Smooth muscle cell (in vitro differentiated cells): ENCODE results near the gene PTPRD. TPM values are rescaled to one million over a fixed set of nuclear protein-coding genes. Genes with fewer than 3 reads are reported as not detected.
A peak's percentile ranks its signal among the peaks of the same experiment; 100 is the strongest.

Experiments used
- DNase-seq: peaks from one replicate; lab custom pipeline; 2025; ENCODE audit not compliant: unreplicated experiment; lab: John Stamatoyannopoulos, UW
- H2AFZ ChIP-seq: fragments of 200-600 bp; sonication (generic); 2 replicates; pipeline ENCODE4 v1.6.0; 2016; ENCODE audit warnings: antibody characterized with exemption, low read depth, mild to moderate bottlenecking
- H3F3A ChIP-seq: fragments of 200-600 bp; sonication (generic); 2 replicates; pipeline ENCODE4 v1.6.0; 2017; ENCODE audit warnings: antibody characterized with exemption, low read depth
- H3K27ac ChIP-seq: fragments of 200-600 bp; sonication (generic); 2 replicates; pipeline ENCODE4 v1.5.1; 2016; ENCODE audit warnings: low read depth, mild to moderate bottlenecking
- H3K27me3 ChIP-seq: fragments of 200-600 bp; sonication (generic); 2 replicates; pipeline ENCODE4 v1.6.1; 2016; ENCODE audit warnings: low read depth, mild to moderate bottlenecking
- H3K36me3 ChIP-seq: fragments of 200-600 bp; sonication (generic); 2 replicates; pipeline ENCODE4 v1.5.1; 2016; ENCODE audit warnings: low read depth
- H3K4me1 ChIP-seq: fragments of 200-600 bp; sonication (generic); 2 replicates; pipeline ENCODE4 v1.5.1; 2016; ENCODE audit warnings: low read depth
- H3K4me2 ChIP-seq: fragments of 200-600 bp; sonication (generic); 2 replicates; pipeline ENCODE4 v1.6.0; 2016; ENCODE audit warnings: mild to moderate bottlenecking
- H3K4me3 ChIP-seq: fragments of 200-600 bp; sonication (generic); 2 replicates; pipeline ENCODE4 v1.5.1; 2016; ENCODE audit warnings: mild to moderate bottlenecking
- H3K79me2 ChIP-seq: fragments of 200-600 bp; sonication (generic); 2 replicates; pipeline ENCODE4 v1.6.0; 2016; ENCODE audit warnings: low read depth, mild to moderate bottlenecking
- H3K9ac ChIP-seq: fragments of 200-600 bp; sonication (generic); 2 replicates; pipeline ENCODE4 v1.6.0; 2016; ENCODE audit warnings: low read depth
- H3K9me3 ChIP-seq: fragments of 200-600 bp; sonication (generic); replicated peaks from 2 replicates; pipeline ENCODE4 v1.5.1; 2016; ENCODE audit warnings: low read depth
- H4K20me1 ChIP-seq: fragments of 200-600 bp; sonication (generic); 2 replicates; pipeline ENCODE4 v1.6.0; 2016; ENCODE audit warnings: low read depth
- WGBS: methylation state at CpG from one replicate; pipeline ENCODE4 v1.1.7; 2016; ENCODE audit warnings: low lambda C conversion rate; 5-methylcytosine and 5-hydroxymethylcytosine counted together
- polyA plus RNA-seq: library from polyadenylated mRNA; unstranded; fragments of >200 nt; fragmentation: Nextera tagmentation; extraction: Ambion mirVana; gene quantifications from 2 replicates; pipeline ENCODE4 v1.2.1, GENCODE V29; 2016
- total RNA-seq: library from RNA; depleted of rRNA; stranded (reverse); fragments of >200 nt; gene quantifications from 2 replicates; pipeline ENCODE4 v1.2.3, GENCODE V29; 2014
- TF ChIP-seq, protein P1 (sequence below): fragments of 200-600 bp; sonication (generic); IDR thresholded peaks from 2 replicates; pipeline ENCODE4 v1.5.1; 2017; ENCODE audit warnings: borderline replicate concordance, mild to moderate bottlenecking, antibody characterized with exemption; ENCODE audit not compliant: insufficient read depth, poor library complexity, severe bottlenecking

PTPRD gene
- total and polyA plus RNA-seq, 2 experiments from 2014 or later, result 6.5 to 61.0 TPM

DNA sequence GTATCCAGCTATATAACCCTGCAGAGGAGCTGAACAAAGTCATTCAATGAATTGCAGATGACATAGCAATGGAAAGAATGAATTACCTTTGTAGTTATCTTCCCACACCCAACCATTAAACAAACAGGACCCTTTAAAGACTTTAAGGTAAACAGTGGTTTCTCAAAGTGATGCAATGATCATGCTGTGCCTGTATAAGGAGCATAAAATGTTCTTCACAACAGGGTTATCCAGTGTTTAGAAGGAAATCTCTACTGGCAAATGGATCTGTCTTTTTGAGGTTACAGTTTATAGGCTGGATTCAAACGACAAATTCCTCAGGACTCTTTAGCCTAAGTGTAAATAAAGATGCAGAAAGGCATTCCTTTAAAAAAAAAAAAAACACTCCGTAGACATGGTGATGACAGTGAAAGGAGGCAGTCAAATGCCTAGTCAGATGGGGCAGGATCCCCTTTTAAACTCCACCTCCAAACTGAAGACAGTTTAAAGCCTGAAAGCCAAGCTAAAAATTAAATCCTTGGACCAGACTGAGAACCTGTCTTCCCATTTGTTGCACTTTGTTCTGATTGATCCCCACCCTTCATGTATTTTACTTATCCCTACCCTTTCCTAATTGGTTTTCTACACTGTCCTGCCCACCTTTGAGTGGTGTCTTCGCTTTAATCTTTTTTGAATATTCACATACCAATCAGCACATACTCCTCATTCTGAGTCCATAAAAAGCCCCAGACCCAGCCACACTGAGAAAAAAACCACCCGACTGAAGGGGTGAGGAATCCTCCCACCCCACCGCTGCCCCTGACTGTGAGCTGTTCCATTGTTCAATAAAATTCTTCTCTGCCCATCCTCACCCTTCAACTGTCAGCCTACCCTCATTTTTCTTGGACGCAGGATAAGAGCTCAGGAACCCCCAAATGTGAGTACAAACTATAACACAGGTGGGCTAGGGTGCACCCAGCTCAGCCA lies 2052.0 kb downstream of the PTPRD start:
- no peak for DNase-seq
- Histone ChIP-seq H3K9me3 (no peaks in the 10 kb centered on the region), H3K4me3 (no peak overlapping the region), H3K79me2 (no peaks in the 10 kb centered on the region), H3K27me3 (no peaks in the 10 kb centered on the region), H3K36me3 (no peaks in the 10 kb centered on the region), H3K27ac (no peak overlapping the region), H3K4me1 (peaks cover 9% of the 10 kb centered on the region), H4K20me1 (no peaks in the 10 kb centered on the region), H3F3A (no peaks in the 10 kb centered on the region), H3K4me2 (peak overlapping the region; percentile 16), H3K9ac (no peak overlapping the region), H2AFZ (no peak overlapping the region)
- WGBS, result 54% methylated on average over 6 of the region's 6 CpGs
- TF ChIP-seq, protein P1, sequence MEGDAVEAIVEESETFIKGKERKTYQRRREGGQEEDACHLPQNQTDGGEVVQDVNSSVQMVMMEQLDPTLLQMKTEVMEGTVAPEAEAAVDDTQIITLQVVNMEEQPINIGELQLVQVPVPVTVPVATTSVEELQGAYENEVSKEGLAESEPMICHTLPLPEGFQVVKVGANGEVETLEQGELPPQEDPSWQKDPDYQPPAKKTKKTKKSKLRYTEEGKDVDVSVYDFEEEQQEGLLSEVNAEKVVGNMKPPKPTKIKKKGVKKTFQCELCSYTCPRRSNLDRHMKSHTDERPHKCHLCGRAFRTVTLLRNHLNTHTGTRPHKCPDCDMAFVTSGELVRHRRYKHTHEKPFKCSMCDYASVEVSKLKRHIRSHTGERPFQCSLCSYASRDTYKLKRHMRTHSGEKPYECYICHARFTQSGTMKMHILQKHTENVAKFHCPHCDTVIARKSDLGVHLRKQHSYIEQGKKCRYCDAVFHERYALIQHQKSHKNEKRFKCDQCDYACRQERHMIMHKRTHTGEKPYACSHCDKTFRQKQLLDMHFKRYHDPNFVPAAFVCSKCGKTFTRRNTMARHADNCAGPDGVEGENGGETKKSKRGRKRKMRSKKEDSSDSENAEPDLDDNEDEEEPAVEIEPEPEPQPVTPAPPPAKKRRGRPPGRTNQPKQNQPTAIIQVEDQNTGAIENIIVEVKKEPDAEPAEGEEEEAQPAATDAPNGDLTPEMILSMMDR, result no peak

DNA sequence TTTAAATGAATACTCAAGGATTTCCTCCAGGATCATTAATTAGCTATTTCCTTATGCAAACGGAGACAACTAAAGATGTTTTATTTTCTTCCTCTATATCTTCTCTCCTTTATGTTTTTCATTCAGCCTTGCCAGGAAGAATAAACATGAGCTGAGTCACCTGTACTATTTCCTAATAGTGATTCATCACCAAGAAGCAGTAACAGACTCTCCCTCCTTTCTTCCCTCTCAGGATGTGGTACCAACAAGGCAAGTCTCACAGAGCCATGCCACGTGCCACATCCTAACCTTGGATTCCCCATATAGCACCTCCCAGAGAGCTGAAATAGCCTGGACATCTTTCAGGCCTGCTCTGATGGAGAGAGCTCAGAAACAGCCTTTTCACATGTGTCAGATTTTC lies 2054.6 kb downstream of the PTPRD start:
- Histone ChIP-seq H2AFZ (no peak overlapping the region), H3K4me3 (no peak overlapping the region), H3K79me2 (no peaks in the 10 kb centered on the region), H3K27ac (no peak overlapping the region), H3K36me3 (no peaks in the 10 kb centered on the region), H3K9me3 (no peaks in the 10 kb centered on the region), H3F3A (no peaks in the 10 kb centered on the region), H3K4me2 (no peak overlapping the region), H3K27me3 (no peaks in the 10 kb centered on the region), H3K9ac (no peak overlapping the region), H4K20me1 (no peaks in the 10 kb centered on the region), H3K4me1 (peaks cover 9% of the 10 kb centered on the region)
- WGBS, result 65% methylated on average over 2 of the region's 2 CpGs
- TF ChIP-seq, protein P1, result no peak
- no peak for DNase-seq

DNA sequence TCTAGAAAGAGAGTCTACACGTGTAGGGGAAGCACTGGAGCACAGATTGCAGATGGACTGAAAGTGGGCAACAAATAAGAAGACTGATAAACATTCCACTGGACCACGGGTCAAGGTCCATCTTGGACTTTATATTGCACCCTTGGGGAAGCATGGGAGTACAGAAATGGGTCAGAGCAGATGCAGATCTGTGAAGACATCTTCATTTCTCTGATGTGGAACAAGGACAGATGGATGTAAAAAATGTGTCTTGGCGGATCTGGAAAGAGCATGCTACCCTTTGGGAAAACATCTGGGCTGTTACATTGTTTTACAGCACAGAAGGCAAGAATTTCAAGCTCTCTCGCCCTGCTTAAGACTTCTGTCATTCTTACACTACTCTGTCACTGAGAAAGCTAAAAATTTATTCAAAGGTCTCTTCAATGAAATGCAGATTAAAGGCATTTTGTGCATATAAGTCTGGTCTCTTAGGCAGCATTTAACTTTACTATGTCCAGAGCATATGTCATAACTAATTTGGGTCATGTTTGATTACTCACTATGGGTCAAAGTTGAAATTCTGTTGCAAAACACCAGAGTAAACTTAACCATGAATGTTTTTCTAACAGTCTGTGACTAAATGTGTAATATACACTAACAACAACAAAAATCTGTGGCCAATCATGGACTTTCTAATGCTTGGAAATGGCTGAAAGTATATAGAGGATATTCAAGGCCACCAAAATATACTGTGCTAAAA lies 2056.9 kb downstream of the PTPRD start:
- no peaks in the 10 kb centered on the region for H3K36me3 ChIP-seq
- no peaks in the 10 kb centered on the region for H3K27me3 ChIP-seq
- WGBS, result 89% methylated on average over 4 of the region's 4 CpGs
- H4K20me1 ChIP-seq, result no peaks in the 10 kb centered on the region
- H3F3A ChIP-seq, result no peaks in the 10 kb centered on the region
- no peak overlapping the region for H2AFZ ChIP-seq
- no peak overlapping the region for H3K4me3 ChIP-seq
- DNase-seq, result no peak
- H3K9ac ChIP-seq, result no peak overlapping the region
- H3K27ac ChIP-seq, result no peak overlapping the region
- no peaks in the 10 kb centered on the region for H3K79me2 ChIP-seq
- H3K9me3 ChIP-seq, result no peaks in the 10 kb centered on the region
- TF ChIP-seq, protein P1, result no peak
- H3K4me1 ChIP-seq, result peaks cover 4% of the 10 kb centered on the region
- H3K4me2 ChIP-seq, result no peak overlapping the region
